HG03060 (cell line): ENCODE results near the gene PADI3.
"Not testable (repeated sequence)": the region's sequence is repeated elsewhere in the genome, so short reads cannot be mapped to it uniquely, and the experiment has no call there.

Experiments used
- ATAC-seq: cut with Tn5 transposase; IDR thresholded peaks from one replicate; pipeline ENCODE4 v1.9.1; 2021; ENCODE audit warnings: low read depth, moderate number of reproducible peaks; ENCODE audit not compliant: unreplicated experiment

The PADI3 gene

GRCh38 chr1:17316704-17317103 is 67.8 kb downstream of the PADI3 start:
- ATAC-seq, result no peak

DNA sequence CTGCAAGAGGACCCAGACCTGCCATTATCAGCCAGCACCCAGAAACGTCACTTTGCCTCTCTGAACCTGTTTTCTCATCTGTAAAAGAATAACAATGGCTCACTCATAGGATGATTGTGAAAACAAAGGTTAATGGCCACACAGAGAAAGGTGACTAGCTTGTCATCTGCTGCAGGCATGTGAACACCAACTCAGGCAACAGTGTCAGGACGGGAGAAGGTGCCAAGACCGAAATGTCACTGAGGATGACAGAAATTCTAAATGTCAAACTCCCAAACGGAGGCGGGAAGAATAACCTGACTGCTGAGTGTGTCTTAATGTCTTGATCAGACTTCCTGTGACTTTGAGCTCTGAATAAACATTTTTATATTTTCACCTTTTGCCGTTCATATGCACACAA is 69.4 kb downstream of the PADI3 start:
- ATAC-seq, result no peak

DNA sequence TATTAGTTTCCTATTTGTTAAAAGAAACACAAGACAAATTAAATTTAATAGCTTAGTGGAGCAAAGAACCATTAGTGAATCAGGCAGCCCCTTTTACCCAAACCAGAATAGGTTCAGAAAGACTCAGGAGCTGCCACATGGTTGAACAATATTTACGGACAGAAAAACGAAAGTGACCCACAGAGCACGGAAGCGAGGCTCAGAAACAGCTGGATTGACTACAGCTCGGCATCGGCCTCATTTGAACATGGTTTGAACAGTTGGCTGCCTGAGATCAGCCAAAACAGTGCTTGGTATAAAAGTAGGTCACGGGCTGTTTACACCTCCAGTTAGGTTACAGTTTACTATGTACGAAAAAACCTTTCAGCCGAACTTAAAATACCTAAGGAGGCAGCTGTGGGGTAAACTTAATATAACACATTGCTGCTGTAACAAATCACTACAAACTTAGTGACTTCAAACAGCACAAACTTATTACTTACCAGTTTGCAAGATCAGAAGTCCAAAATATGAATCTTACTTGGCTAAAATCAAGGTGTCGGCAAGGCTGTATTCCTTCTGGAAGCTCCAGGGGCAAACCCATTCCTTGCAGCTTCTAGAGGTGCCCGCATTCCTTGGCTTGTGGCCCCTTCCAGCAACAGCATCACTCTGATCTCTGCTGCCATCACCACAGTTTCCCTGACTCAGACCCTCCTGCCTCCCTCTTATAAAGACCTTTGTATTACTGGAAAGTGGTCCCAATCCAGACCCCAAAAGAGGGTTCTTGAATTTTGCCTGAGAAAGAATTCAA is 70.9 kb downstream of the PADI3 start:
- no peak for ATAC-seq

DNA sequence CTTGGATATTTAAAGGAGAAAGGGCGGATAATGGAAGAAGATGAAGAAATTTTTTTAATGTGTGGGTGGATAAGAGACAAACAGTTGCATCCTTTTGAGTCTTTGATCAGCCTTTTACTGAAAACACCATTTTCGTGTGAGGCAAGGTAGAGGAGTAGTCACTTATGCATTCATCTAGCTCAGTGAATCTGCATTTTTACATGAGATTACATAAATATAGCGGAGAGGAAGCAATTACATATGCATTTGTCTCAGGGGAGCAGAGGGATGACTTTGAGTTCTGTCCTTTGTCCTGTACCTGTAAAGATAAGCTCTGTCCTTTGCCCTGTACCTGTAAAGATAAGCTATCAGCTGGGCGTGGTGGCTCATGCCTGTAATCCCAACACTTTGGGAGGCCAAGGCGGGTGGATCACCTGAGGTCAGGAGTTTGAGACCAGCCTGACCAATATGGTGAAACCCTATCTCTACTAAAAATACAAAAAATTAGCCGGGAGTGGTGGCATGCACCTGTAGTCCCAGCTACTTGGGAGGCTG is 73.0 kb downstream of the PADI3 start:
- not testable (repeated sequence) for ATAC-seq

GRCh38 chr1:17328855-17329254 is 80.0 kb downstream of the PADI3 start:
- ATAC-seq, result no peak

DNA sequence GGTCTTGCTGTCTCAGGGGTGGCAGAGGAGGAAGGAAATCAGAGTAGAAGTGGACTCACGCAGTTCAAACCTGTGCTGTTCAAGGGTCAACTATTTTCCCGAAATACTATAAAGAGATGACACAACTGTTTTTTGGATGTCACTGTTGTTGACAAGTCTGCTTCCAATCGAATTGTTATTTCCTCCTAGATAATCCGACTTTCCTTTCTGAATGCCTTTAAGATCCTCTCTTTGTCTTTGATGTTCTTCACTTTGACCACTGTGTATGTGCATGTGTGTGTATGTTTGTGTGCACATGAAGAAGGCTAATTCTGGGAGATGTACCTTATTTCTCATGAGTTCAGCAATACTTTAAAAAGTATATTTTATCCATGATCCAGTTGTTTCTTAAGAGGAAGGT is 80.7 kb downstream of the PADI3 start:
- ATAC-seq, result no peak

- no peak for ATAC-seq
These were observed 82.0 kb downstream of the PADI3 start for GRCh38 chr1:17330856-17331255.

GRCh38 chr1:17333081-17333480 is 84.2 kb downstream of the PADI3 start:
- no peak for ATAC-seq
